Activated CD8-positive, alpha-beta memory T cell treated with anti-CD3 and anti-CD28 coated beads, Interleukin-2, amount 10 ng/mL, durations not matched to agents 7 days and 5 days (primary cell): ENCODE measurements around the gene POLR2A. TPM values are rescaled to one million over a fixed set of nuclear protein-coding genes. Genes with fewer than 3 reads are reported as not detected.

Experiments used
- ATAC-seq: fragments of 150-1000 bp; cut with Tn5 transposase; one replicate; pipeline ENCODE4 v1.10.0; 2021; ENCODE audit warnings: moderate library complexity
- CTCF ChIA-PET: fragments of 350-600 bp; sonication (Branson Sonifier 250); formaldehyde crosslinking; loops from one replicate; lab custom pipeline; 2021; ENCODE audit warnings: antibody characterized with exemption; lab: Charles Lee
- DNase-seq: peaks from one replicate; pipeline ENCODE4 v3.0.0-alpha.2; 2020
- H3K27ac Mint-ChIP-seq: one replicate; pipeline ENCODE4 v1.8.0; 2021; ENCODE audit warnings: mild to moderate bottlenecking, mixed read lengths
- H3K27me3 Mint-ChIP-seq: one replicate; pipeline ENCODE4 v1.8.0; 2021; ENCODE audit warnings: mixed read lengths
- H3K36me3 Mint-ChIP-seq: one replicate; pipeline ENCODE4 v1.8.0; 2021; ENCODE audit warnings: mild to moderate bottlenecking, mixed read lengths
- H3K4me1 Mint-ChIP-seq: one replicate; pipeline ENCODE4 v1.8.0; 2021; ENCODE audit warnings: mixed read lengths
- H3K4me3 Mint-ChIP-seq: one replicate; pipeline ENCODE4 v1.8.0; 2021; ENCODE audit warnings: mild to moderate bottlenecking, moderate library complexity, mixed read lengths
- H3K9me3 Mint-ChIP-seq: one replicate; pipeline ENCODE4 v1.8.0; 2022; ENCODE audit warnings: low read depth, mixed read lengths
- total RNA-seq, 2 experiments: library from RNA; stranded (reverse); gene quantifications; one replicate each; pipeline ENCODE4 v1.2.3, GENCODE V29; 2021

The POLR2A gene
- total RNA-seq, 2 experiments from 2014 or later = 198 to 228 TPM

DNA sequence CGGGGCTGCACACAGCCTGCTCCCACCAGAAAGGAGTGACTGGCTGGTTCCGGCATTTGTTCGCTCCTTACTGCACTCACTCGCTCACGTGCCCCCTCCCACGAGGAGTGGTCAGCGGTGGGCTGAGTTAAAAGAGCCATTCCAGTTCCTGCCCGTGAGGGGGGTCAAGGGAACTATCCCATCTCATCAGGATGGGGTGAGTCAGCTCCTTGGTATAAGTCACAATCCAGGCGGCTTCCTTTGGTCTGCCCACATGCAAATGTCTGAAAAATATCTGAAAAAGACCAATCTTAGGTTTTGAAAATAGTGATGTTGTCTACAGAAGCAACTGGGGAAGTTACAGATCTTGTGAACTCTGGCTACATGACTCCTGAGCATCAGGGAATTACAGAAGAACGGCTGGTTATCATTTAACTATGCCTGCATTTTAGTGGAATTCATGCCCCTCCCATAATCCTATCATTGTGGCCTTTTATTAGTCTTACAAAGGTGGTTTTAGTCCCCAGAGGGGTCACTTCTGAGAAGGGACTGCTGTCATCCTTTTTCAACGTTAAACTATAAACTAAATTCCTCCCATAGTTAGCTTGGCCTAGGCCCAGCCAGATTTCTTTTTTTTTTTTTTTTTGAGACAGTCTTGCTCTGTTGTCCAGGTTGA lies 54.9 kb downstream of the POLR2A start:
- H3K36me3 Mint-ChIP-seq = peaks cover 7% of the 10 kb centered on the region
- ATAC-seq = no peak
- peaks cover 4% of the 10 kb centered on the region for H3K27me3 Mint-ChIP-seq
- peaks cover 7% of the 10 kb centered on the region for H3K9me3 Mint-ChIP-seq
- H3K27ac Mint-ChIP-seq = no peak overlapping the region
- no peak overlapping the region for H3K4me3 Mint-ChIP-seq
- CTCF ChIA-PET = interaction anchor here (1.1 to 1.8 kb wide), 3 partner anchors 13 to 26 kb away, joined by 3 to 6 read pairs (median 3); no protein-coding TSS in a partner anchor
- DNase-seq = no peak
- H3K4me1 Mint-ChIP-seq = no peaks in the 10 kb centered on the region

DNA sequence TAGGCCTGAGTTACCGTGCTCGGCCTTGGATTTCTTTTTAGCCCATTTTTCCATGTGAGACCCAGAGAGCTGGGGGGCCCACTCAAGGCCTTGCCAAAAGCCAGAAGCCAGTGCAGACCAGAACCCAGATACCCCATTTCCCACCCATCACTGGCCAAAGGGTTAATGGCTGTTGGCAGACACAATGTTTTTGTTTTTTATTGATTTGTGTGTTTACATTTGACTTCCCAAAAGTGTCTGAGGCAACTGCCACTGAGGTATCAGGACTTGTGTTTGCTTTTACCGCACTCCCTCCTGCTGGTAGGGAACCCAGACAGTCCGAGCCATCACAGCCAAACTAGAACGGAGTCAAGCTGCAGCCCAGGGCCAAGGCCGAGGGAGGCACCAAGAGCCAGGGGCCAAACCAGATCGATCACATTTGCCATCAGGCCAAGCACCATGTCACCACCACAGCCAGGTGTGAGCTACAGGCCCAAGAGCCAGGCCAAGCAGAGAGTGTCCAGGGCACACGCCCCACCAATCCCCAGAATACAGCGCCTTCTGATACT lies 57.0 kb downstream of the POLR2A start:
- peaks cover 4% of the 10 kb centered on the region for H3K27me3 Mint-ChIP-seq
- CTCF ChIA-PET = interaction anchor here (0.6 to 1.8 kb wide), 5 partner anchors 17 to 49 kb away, joined by 3 to 6 read pairs (median 4); partner anchors contain the start of genes SENP3 and SOX15
- ATAC-seq (no peak), DNase-seq (no peak)
- peaks cover 7% of the 10 kb centered on the region for H3K9me3 Mint-ChIP-seq
- no peak overlapping the region for H3K4me3 Mint-ChIP-seq
- H3K4me1 Mint-ChIP-seq = no peaks in the 10 kb centered on the region
- H3K27ac Mint-ChIP-seq = no peak overlapping the region
- H3K36me3 Mint-ChIP-seq = peaks cover 7% of the 10 kb centered on the region

DNA sequence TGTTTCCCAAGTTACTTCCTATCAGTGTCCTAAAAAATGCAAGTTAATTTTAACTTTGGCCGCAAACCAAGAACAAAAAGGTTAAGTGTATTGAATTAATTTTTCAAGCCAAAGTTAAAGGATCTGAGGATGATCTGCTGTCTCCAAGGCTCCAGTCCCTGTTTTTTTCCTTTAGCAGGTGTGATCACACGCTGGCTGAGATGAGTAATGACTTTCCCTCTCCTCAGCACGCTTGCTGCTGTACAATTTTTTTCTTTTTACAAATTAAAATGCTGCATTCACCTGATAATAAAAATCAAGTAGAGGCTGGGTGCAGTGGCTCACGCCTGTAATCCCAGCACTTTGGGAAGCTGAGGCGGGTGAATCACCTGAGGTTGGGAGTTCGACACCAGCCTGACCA lies 60.7 kb downstream of the POLR2A start:
- H3K27ac Mint-ChIP-seq = no peak overlapping the region
- DNase-seq (no peak), ATAC-seq (no peak)
- CTCF ChIA-PET = interaction anchor here (0.8 kb wide), 1 partner anchor 16 kb away, joined by 4 read pairs; the partner anchor contains the start of gene SENP3
- H3K4me3 Mint-ChIP-seq = no peak overlapping the region
- peaks cover 3% of the 10 kb centered on the region for H3K36me3 Mint-ChIP-seq
- no peaks in the 10 kb centered on the region for H3K9me3 Mint-ChIP-seq
- H3K27me3 Mint-ChIP-seq = peaks cover 4% of the 10 kb centered on the region
- peaks cover 17% of the 10 kb centered on the region for H3K4me1 Mint-ChIP-seq

DNA sequence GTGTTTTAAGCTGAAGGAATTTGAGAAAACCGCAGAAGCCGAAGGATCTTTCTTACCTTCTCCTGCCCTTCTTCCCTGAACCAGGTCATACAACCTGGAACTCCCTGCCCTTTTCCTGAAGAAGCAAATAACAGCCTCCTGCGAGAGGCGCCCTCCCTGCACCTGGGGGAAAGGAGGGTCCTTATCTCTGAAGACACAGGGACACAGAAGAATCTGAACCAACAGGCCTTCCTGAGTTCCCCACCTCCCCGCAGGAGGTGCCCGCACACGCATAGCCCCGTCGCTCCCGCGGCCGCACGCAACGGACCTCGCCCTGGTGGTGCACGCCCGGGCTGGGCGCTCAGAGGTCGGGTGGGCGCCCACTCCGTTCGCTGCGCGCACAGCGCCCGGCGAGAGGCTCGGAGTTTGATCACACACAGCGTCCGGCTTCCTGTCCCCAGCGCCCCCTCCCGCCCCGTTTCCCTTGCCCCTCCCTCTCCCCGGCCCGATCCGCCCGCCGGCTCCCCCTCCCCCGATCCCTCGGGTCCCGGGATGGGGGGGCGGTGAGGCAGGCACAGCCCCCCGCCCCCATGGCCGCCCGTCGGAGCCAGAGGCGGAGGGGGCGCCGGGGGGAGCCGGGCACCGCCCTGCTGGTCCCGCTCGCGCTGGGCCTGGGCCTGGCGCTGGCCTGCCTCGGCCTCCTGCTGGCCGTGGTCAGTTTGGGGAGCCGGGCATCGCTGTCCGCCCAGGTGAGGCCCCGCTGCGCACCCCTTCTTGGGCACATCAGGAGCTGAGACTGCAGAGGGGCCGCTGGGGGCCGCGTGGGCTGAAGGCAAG lies 64.6 kb downstream of the POLR2A start, which contains the start of gene TNFSF12:
Gene TNFSF12 (plus strand): TSS at position 474 of the 816 bp plus-strand sequence. CDS start 96 bp downstream, at position 570.
- peak within 1 kb of the TSS; percentile 84 for H3K4me3 Mint-ChIP-seq
- no peaks in the 10 kb centered on the region for H3K9me3 Mint-ChIP-seq
- peak; percentile 80 for ATAC-seq
- H3K27me3 Mint-ChIP-seq = no peaks in the 10 kb centered on the region
- H3K4me1 Mint-ChIP-seq = peaks cover 56% of the 10 kb centered on the region
- DNase-seq = peak; percentile 78
- H3K27ac Mint-ChIP-seq = peak within 1 kb of the TSS; percentile 86
- peaks cover 19% of the 10 kb centered on the region for H3K36me3 Mint-ChIP-seq
- CTCF ChIA-PET = interaction anchor here (1.0 to 5.1 kb wide), 4 partner anchors 10 to 112 kb away, joined by 4 to 39 read pairs (median 4); partner anchors contain the start of genes SENP3, SOX15 and TNFSF13

Other genes with a start within 250 kb of the POLR2A start
- 10 to 100 TPM; 52.7 to 62.0 TPM for gene DVL2, start 249.8 kb upstream of the POLR2A start, total RNA-seq
- 10 to 100 TPM; 42.1 to 53.2 TPM for gene PHF23, start 244.9 kb upstream of the POLR2A start, total RNA-seq
- gene GABARAP, start 241.9 kb upstream of the POLR2A start, total RNA-seq = 100 to 1,000 TPM; 207 to 231 TPM
- 100 to 1,000 TPM; 162 to 192 TPM for gene CTDNEP1, start 232.6 kb upstream of the POLR2A start, total RNA-seq
- gene ELP5, start 232.2 kb upstream of the POLR2A start, total RNA-seq = 10 to 100 TPM; 56.5 to 70.4 TPM
- gene CLDN7, start 221.9 kb upstream of the POLR2A start, total RNA-seq = 1 to 10 TPM in 1 of 2 experiments, under 1 TPM in 1; 0.66 to 1.9 TPM
- gene SLC2A4, start 202.6 kb upstream of the POLR2A start, total RNA-seq = not detected
- 1 to 10 TPM in 1 of 2 experiments, under 1 TPM in 1; 0.35 to 1.4 TPM for gene YBX2, start 189.7 kb upstream of the POLR2A start, total RNA-seq
- 100 to 1,000 TPM; 575 to 853 TPM for gene EIF5A, start 176.7 kb upstream of the POLR2A start, total RNA-seq
- 10 to 100 TPM; 83.7 to 85.1 TPM for gene GPS2, start 169.0 kb upstream of the POLR2A start, total RNA-seq
- 10 to 100 TPM; 43.7 to 44.8 TPM for gene NEURL4, start 155.0 kb upstream of the POLR2A start, total RNA-seq
- gene ACAP1, start 147.8 kb upstream of the POLR2A start, total RNA-seq = 100 to 1,000 TPM; 594 to 712 TPM
- gene KCTD11, start 132.2 kb upstream of the POLR2A start, total RNA-seq = 1 to 10 TPM; 6.0 to 6.1 TPM
- not detected for gene TMEM95, start 129.2 kb upstream of the POLR2A start, total RNA-seq
- under 1 TPM; 0.54 to 0.61 TPM for gene TNK1, start 103.3 kb upstream of the POLR2A start, total RNA-seq
- 10 to 100 TPM; 65.5 to 74.2 TPM for gene PLSCR3, start 89.8 kb upstream of the POLR2A start, total RNA-seq
- 10 to 100 TPM; 47.5 to 56.1 TPM for gene TMEM256, start 80.3 kb upstream of the POLR2A start, total RNA-seq
- 1 to 10 TPM; 2.0 to 3.5 TPM for gene NLGN2, start 76.5 kb upstream of the POLR2A start, total RNA-seq
- gene SPEM1, start 64.0 kb upstream of the POLR2A start, total RNA-seq = not detected
- not detected for gene SPEM2, start 58.8 kb upstream of the POLR2A start, total RNA-seq
- not detected for gene SPEM3, start 55.5 kb upstream of the POLR2A start, total RNA-seq
- gene TMEM102, start 48.9 kb upstream of the POLR2A start, total RNA-seq = 10 to 100 TPM; 13.9 to 16.7 TPM
- 1 to 10 TPM; 3.6 to 4.1 TPM for gene FGF11, start 44.9 kb upstream of the POLR2A start, total RNA-seq
- gene CHRNB1, start 39.3 kb upstream of the POLR2A start, total RNA-seq = 10 to 100 TPM; 10.4 to 13.1 TPM
- gene ZBTB4, start 4.7 kb upstream of the POLR2A start, total RNA-seq = 10 to 100 TPM; 24.5 to 27.7 TPM
- not detected for gene SLC35G6, start 2.9 kb upstream of the POLR2A start, total RNA-seq
- 10 to 100 TPM; 52.8 to 59.4 TPM for gene TNFSF12, start 64.7 kb downstream of the POLR2A start, total RNA-seq
- 1 to 10 TPM; 2.2 to 2.5 TPM for gene TNFSF13, start 74.4 kb downstream of the POLR2A start, total RNA-seq
- gene SENP3, start 77.6 kb downstream of the POLR2A start, total RNA-seq = 10 to 100 TPM; 55.7 to 70.9 TPM
- gene CD68, start 95.3 kb downstream of the POLR2A start, total RNA-seq = 10 to 100 TPM in 1 of 2 experiments, 1 to 10 TPM in 1; 10.0 to 26.7 TPM
- gene MPDU1, start 99.5 kb downstream of the POLR2A start, total RNA-seq = 10 to 100 TPM; 57.6 to 76.9 TPM
- under 1 TPM; 0.21 to 0.35 TPM for gene SOX15, start 105.7 kb downstream of the POLR2A start, total RNA-seq
- 10 to 100 TPM; 30.7 to 40.5 TPM for gene FXR2, start 130.5 kb downstream of the POLR2A start, total RNA-seq
- 10 to 100 TPM; 21.5 to 28.0 TPM for gene SAT2, start 143.5 kb downstream of the POLR2A start, total RNA-seq
- gene SHBG, start 145.8 kb downstream of the POLR2A start, total RNA-seq = not detected
- gene ATP1B2, start 166.6 kb downstream of the POLR2A start, total RNA-seq = under 1 TPM in 1 of 2 experiments, not detected in 1; 0.47 TPM
- 100 to 1,000 TPM; 137 to 171 TPM for gene TP53, start 203.1 kb downstream of the POLR2A start, total RNA-seq
- 10 to 100 TPM; 28.0 to 29.0 TPM for gene WRAP53, start 204.1 kb downstream of the POLR2A start, total RNA-seq
- not detected for gene EFNB3, start 220.8 kb downstream of the POLR2A start, total RNA-seq
- not detected for gene DNAH2, start 233.4 kb downstream of the POLR2A start, total RNA-seq